CD14-positive monocyte (primary cell): ENCODE measurements around the gene KIF20A. TPM values are rescaled to one million over a fixed set of nuclear protein-coding genes. Genes with fewer than 3 reads are reported as not detected.

Experiments used
- DNase-seq, 3 donors: peaks; one replicate each; pipeline ENCODE4 v3.0.0-alpha.2; 2011 to 2022
- H2AFZ ChIP-seq: 2 replicates; pipeline ENCODE4 v1.6.0; 2012; ENCODE audit warnings: mild to moderate bottlenecking, low read depth, low read length, inconsistent platforms; ENCODE audit not compliant: insufficient read depth, poor library complexity, severe bottlenecking
- H3K27ac ChIP-seq, 2 donors: 1 replicate in 1 of 2; 2 replicates in 1 of 2; pipeline ENCODE4 v1.5.1; 2012 to 2013; ENCODE audit warnings: low read length in 2 of 2, control low read depth in 1 of 2, inconsistent platforms in 1 of 2, low read depth in 1 of 2, mild to moderate bottlenecking in 1 of 2
- H3K27me3 ChIP-seq, 2 donors: one replicate each; pipeline versions ENCODE4 v1.6.0 to v1.6.1; 2011 to 2013; ENCODE audit warnings: low read length in 2 of 2; ENCODE audit not compliant: control insufficient read depth in 2 of 2, insufficient read depth in 2 of 2
- H3K36me3 ChIP-seq, 2 donors: replicated peaks in 1 of 2; 1 replicate in 1 of 2; 2 replicates in 1 of 2; pipeline versions ENCODE4 v1.5.1 to v1.6.1; 2012 to 2013; ENCODE audit warnings: low read length in 2 of 2, control low read depth in 1 of 2, inconsistent platforms in 1 of 2, mild to moderate bottlenecking in 1 of 2; ENCODE audit not compliant: insufficient read depth in 2 of 2, control insufficient read depth in 1 of 2
- H3K4me1 ChIP-seq, 2 donors: 1 replicate in 1 of 2; 2 replicates in 1 of 2; pipeline versions ENCODE4 v1.5.1 to v1.6.1; 2012 to 2013; ENCODE audit warnings: low read length in 2 of 2, control low read depth in 1 of 2, inconsistent platforms in 1 of 2, mild to moderate bottlenecking in 1 of 2, moderate library complexity in 1 of 2; ENCODE audit not compliant: insufficient read depth in 2 of 2, control insufficient read depth in 1 of 2
- H3K4me2 ChIP-seq: replicated peaks from 2 replicates; pipeline ENCODE3; 2012; ENCODE audit warnings: low read length, moderate library complexity, mild to moderate bottlenecking; ENCODE audit not compliant: poor library complexity, severe bottlenecking; ENCODE audit errors: extremely low read depth
- H3K4me3 ChIP-seq, 3 experiments: fragments of 200-600 bp in 1 of 3; sonication (generic) in 1 of 3; replicated peaks in 1 of 3; 1 replicate in 2 of 3; 2 replicates in 1 of 3; pipeline ENCODE4 v1.5.1; 2011 to 2013; ENCODE audit warnings: low read length in 3 of 3, mild to moderate bottlenecking in 3 of 3, control low read depth in 2 of 3, low read depth in 2 of 3, inconsistent platforms in 1 of 3, moderate library complexity in 1 of 3
- H3K79me2 ChIP-seq: 2 replicates; pipeline ENCODE4 v1.6.0; 2012; ENCODE audit warnings: mild to moderate bottlenecking, control low read depth, inconsistent platforms, low read length, moderate library complexity; ENCODE audit not compliant: insufficient read depth
- H3K9ac ChIP-seq: 2 replicates; pipeline ENCODE4 v1.6.0; 2017; ENCODE audit warnings: low read length, mild to moderate bottlenecking; ENCODE audit not compliant: insufficient read depth, poor library complexity, severe bottlenecking
- H3K9me3 ChIP-seq, 2 donors: replicated peaks in 1 of 2; 1 replicate in 1 of 2; 2 replicates in 1 of 2; pipeline versions ENCODE4 v1.5.1 to v1.6.1; 2012 to 2013; ENCODE audit warnings: low read length in 2 of 2, control low read depth in 1 of 2; ENCODE audit not compliant: control insufficient read depth in 1 of 2, insufficient read depth in 1 of 2
- H4K20me1 ChIP-seq: 2 replicates; pipeline ENCODE4 v1.6.0; 2012; ENCODE audit warnings: mild to moderate bottlenecking, low read length, control low read depth, moderate library complexity; ENCODE audit not compliant: insufficient read depth
- H3K27ac Mint-ChIP-seq, 7 donors: one replicate each; pipeline ENCODE4 v1.8.0; 2020; ENCODE audit warnings: mild to moderate bottlenecking in 7 of 7, mixed read lengths in 7 of 7, moderate library complexity in 6 of 7, inconsistent platforms in 2 of 7
- H3K27me3 Mint-ChIP-seq, 3 donors: one replicate each; pipeline ENCODE4 v1.8.0; 2021 to 2022; ENCODE audit warnings: low read depth in 3 of 3, mild to moderate bottlenecking in 3 of 3, mixed read lengths in 3 of 3, moderate library complexity in 3 of 3, inconsistent platforms in 1 of 3
- H3K36me3 Mint-ChIP-seq, 2 donors: one replicate each; pipeline ENCODE4 v1.8.0; 2020; ENCODE audit warnings: mixed read lengths in 2 of 2, inconsistent platforms in 1 of 2, mild to moderate bottlenecking in 1 of 2
- H3K4me1 Mint-ChIP-seq: one replicate; pipeline ENCODE4 v1.8.0; 2020; ENCODE audit warnings: mild to moderate bottlenecking, mixed read lengths
- H3K4me3 Mint-ChIP-seq, 2 donors: one replicate each; pipeline ENCODE4 v1.8.0; 2020; ENCODE audit warnings: mild to moderate bottlenecking in 2 of 2, mixed read lengths in 2 of 2, moderate library complexity in 1 of 2
- H3K9me3 Mint-ChIP-seq, 7 donors: one replicate each; pipeline ENCODE4 v1.8.0; 2020 to 2022; ENCODE audit warnings: mixed read lengths in 7 of 7, mild to moderate bottlenecking in 6 of 7, moderate library complexity in 6 of 7, inconsistent platforms in 2 of 7
- CTCF ChIP-seq: fragments of 200-600 bp; IDR thresholded peaks from one replicate; pipeline ENCODE4 v1.8.0; 2022; ENCODE audit warnings: antibody characterized with exemption, mild to moderate bottlenecking
- WGBS: methylation state at CpG from one replicate; pipeline ENCODE4 v1.1.5; 2013; ENCODE audit warnings: missing lambda C conversion rate; ENCODE audit not compliant: insufficient coverage; 5-methylcytosine and 5-hydroxymethylcytosine counted together
- intact Hi-C, 2 donors: fragments of 100-400 bp; cut with micrococcal nuclease; formaldehyde crosslinking; loops; one replicate each; pipeline versions ENCODE4 v1.15.0 to v1.15.1; 2023
- polyA plus RNA-seq, 3 donors: library from polyadenylated mRNA; depleted of rRNA in 1 of 3; unstranded in 2 of 3; stranded (reverse) in 1 of 3; fragments of 300-500 nt in 2 of 3; fragments of >200 nt in 1 of 3; fragmentation: Illumina TruSeq in 2 of 3; gene quantifications; 1 replicate in 2 of 3; 2 replicates in 1 of 3; pipeline ENCODE4 v1.2.3, GENCODE V29; 2012 to 2021

Gene KIF20A
- polyA plus RNA-seq, 3 donors: not detected

DNA sequence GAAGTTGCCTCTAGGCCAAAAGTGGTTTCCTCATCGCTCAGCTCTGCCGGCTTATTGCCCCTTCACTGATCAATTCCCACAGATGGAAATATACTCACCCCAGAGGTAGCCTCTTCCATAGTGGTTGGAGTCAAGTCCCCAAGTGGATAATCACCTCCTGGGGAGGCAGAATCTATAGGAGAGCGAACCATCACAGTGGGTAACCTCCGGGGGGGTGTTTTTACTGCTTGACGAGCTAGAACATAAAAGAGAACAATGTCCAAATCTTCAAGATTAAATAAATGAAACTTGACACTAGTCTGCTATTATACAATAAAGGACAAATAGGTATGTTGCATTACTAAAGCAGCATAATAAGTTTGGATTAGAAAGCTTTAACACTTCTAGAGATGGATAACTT lies 9.8 kb upstream of the KIF20A start:
- intact Hi-C loops: no loop called here
- H3K4me1 Mint-ChIP-seq: peaks cover 5% of the 10 kb centered on the region
- H3K4me3 Mint-ChIP-seq: no peak overlapping the region
- Histone ChIP-seq H3K27me3 (no peaks in the 10 kb centered on the region), H3K9me3 (no peaks in the 10 kb centered on the region), H3K79me2 (peaks cover 9% of the 10 kb centered on the region), H3K27ac (no peak overlapping the region), H3K4me1 (peaks cover 5 to 7% of the 10 kb centered on the region in 2 donors), H3K36me3 (peaks cover 86 to 100% of the 10 kb centered on the region in 2 donors), H3K4me2 (no peak overlapping the region), H2AFZ (no peak overlapping the region), H3K4me3 (no peak overlapping the region), H3K9ac (no peak overlapping the region), H4K20me1 (no peaks in the 10 kb centered on the region)
- WGBS: no CpG with 5 or more reads among the region's 5 CpGs
- peaks cover 82 to 98% of the 10 kb centered on the region in 2 donors for H3K36me3 Mint-ChIP-seq
- no peak for DNase-seq
- no peaks in the 10 kb centered on the region for H3K27me3 Mint-ChIP-seq
- TF ChIP-seq CTCF: no peak
- no peaks in the 10 kb centered on the region for H3K9me3 Mint-ChIP-seq
- no peak overlapping the region for H3K27ac Mint-ChIP-seq

DNA sequence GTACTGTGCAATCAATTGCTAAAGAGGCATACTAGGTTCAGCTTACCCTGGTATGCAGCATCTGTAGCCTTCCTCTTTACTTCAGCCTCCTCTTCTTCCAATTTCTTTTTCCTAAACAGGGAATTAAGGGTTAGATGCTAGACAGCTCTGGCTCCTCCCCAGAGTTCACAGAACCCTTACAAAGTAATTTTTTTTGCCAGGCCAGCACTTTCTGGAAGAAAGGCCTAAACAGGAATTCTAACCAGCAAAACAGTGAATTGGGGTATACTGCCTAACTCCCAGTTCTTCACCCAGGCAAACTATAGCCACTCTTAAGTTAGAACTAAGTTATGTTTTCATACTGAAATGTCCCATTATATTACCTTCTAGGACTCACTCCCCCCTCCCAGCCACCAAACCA lies 8.6 kb upstream of the KIF20A start:
- Mint-ChIP-seq H3K9me3 (no peaks in the 10 kb centered on the region), H3K4me1 (peaks cover 5% of the 10 kb centered on the region), H3K36me3 (peaks cover 79 to 97% of the 10 kb centered on the region in 2 donors), H3K27me3 (no peaks in the 10 kb centered on the region), H3K27ac (no peak overlapping the region), H3K4me3 (no peak overlapping the region)
- no peak for TF ChIP-seq CTCF
- Histone ChIP-seq H2AFZ (no peak overlapping the region), H3K9ac (no peak overlapping the region), H3K4me2 (no peak overlapping the region), H3K4me1 (peaks cover 5 to 7% of the 10 kb centered on the region in 2 donors), H3K79me2 (peaks cover 12% of the 10 kb centered on the region), H3K36me3 (peaks cover 80 to 100% of the 10 kb centered on the region in 2 donors), H3K27me3 (no peaks in the 10 kb centered on the region), H4K20me1 (no peaks in the 10 kb centered on the region), H3K27ac (no peak overlapping the region), H3K4me3 (no peak overlapping the region), H3K9me3 (no peaks in the 10 kb centered on the region)
- intact Hi-C loops: loop anchor here in 1 of 2 donors (10.0 kb wide), 1 partner anchor 375 kb away; the partner anchor contains the start of gene ETF1
- no peak for DNase-seq
